Stimulated activated CD4-positive, alpha-beta T cell treated with anti-CD3 and anti-CD28 coated beads, Interleukin-4, amount 100 ng/mL, for 1 hour (primary cell): Measurements from ENCODE around the gene CD96.

Experiments used
- DNase-seq: peaks from one replicate; pipeline ENCODE4 v3.0.0-alpha.2; 2020

CD96 gene

DNA sequence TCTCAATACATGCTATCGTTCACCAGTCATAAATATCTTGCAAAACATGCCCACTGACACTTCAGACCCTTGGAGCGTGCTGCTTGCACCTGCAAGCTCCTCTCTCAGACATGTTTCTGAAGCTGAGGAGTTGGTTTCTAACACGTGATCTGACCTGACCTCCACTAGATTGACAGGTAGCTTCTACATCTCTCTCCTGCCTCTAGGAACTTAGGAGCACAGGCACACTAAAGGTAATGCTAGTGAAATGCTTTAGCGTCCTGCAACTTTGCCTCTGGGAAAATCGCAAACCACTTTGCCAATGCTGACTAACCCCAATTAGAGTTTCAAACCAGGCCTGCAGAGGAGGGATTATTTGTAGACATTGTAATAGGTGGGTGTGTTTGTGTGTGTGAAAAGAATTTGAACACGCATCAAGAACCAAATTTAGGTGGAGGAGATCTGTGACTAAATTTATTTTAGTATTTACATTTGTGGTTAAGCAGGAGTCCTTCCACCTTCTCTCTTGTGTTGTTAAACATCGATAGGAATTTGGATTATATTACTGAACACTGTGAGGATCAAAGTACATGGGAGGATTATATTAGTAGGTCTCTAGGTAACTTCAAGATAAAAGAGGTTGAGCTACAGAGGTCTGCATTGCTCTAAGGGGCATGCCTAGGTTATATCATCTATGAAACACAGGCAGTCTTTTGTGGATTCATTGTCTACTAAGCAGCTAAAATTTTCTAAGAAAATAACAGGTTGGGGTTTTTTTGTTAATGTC is 139.8 kb downstream of the CD96 start:
- DNase-seq: no peak

DNA sequence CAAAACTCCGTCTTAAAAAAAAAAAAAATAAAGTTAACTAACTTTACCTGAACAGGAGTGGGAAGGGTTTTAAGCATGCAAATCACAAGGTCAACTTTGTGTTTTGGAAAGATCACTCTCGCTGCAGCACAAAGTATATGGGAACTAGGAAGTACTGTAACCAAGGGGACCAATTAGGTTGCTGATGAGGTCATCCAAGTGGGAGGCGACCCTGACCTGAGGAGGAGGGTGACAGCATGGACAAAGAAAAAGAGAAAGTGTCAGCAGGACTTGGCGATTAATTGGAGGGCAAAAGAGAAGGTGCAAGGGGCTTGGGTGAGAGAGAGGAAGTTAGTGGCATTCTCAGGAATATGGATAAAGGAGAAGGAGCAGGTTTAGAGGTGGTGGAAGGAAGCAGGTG is 142.6 kb downstream of the CD96 start:
- DNase-seq: no peak

DNA sequence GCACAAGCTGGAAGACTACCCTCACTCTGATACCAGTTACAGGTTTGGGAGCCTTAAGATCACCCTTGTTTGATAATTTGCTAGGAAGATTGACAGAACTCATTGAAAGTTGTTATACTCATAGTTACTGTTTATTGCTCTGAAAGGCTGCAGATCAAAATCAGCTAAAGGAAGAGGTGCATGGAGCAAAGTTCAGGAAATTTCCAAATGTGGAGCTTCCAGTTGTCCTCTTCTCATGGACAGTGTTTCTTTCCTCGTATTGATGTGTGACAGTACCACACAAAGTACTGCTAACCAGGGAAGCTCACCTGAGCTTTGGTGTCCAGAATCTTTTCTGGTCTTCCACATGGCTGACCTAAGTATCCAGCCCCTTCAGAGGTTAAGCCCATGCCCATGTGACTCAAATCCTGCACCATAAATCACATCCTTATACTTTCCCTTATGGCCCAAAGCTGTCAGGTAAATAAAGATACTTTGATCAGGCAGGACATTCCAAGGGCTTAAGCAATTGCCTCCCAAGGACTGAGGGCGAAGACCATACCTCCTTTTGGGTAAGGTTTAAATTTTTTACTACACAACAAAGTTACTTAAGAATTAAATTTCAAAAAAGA is 146.3 kb downstream of the CD96 start:
- DNase-seq: no peak

DNA sequence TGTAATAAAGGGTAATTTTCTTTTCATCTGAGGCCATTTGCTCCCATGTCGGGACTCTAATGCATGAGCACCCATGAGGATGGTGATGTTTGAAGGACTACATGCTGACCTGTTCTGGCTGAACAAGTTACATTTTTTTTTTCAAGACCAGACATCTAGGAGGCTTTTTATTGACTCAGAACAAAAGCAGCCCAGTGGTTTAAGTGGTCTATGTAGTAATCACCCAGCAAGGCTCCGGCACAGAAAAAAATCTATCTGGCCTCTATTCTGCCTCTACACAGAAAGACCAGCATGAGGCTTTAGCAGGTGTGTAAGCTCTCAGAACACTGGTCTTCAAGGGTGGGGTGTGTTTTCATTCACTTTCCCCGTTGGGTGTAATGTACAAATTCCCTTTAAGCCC is 148.2 kb downstream of the CD96 start:
- no peak for DNase-seq

DNA sequence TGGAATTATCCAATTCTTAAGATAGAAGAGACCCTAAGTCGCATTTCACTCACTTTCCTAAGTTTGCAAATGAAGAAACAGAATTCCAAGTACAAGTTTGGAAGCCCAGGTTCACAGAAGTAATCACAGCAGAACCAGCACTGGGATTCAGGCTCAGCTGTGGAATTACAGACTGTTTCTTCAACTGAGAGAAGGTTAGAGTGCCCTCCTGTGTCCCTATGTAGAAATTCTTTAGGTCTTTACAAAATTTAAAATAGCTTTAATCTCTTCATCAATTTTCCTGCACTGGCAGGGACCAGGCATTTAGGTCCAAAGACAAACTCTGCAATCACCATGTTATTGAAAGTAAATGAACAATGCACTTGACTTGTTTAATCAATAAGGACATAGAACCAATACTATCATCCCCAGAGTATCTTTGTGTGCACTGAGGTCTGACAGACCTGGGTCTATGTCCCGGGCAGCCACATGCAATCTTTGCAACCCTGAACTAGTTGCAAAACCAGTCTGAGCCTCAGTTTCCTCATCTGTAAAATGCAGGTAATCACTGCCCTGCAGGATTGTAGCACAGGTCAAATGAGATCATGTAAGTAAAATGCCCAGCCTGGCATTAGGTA is 149.4 kb downstream of the CD96 start:
- no peak for DNase-seq

DNA sequence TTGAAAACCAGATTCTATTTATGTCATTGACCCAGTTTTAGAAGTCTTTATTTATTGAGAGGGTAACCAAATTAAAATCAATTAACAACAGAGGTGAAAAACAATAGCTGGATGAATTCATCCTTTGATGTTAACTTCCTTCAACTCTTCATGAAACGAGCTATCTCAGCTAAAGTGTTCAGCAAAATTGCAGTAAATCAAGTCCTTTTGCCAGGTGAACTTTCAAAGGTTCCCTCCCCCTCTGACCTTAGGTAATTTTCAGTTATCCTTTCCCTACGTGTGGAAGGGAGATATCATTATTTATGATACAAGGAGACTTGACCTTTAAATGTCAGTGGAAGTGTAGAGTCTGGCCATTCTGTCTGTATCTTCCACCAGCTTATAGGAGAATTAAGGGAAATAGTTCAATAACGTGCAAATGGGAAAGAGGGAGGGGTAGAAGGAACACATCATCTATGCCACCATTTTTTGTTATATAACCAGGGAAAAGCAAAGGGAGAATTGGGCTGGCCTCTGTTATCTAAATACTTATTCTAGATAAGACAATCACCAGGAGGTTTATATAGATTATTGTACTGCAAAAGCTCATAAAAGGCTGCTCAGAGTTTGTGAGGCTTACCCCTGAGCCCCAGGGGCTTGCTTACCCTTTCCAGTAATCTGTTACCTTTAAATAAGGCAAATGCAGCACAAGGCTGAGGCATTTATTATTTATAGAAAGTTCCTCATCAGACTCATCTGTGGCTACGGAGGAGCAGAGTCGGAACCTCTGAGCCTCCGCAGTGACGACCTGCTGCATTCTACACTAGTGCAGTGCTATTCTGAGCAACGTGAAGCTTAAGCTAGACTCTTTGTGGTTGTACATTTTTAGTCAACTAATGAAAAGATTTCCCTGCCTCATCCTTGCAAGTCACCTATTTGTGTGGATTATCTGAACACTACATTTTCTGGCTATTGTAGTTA is 150.9 kb downstream of the CD96 start:
- DNase-seq: no peak

DNA sequence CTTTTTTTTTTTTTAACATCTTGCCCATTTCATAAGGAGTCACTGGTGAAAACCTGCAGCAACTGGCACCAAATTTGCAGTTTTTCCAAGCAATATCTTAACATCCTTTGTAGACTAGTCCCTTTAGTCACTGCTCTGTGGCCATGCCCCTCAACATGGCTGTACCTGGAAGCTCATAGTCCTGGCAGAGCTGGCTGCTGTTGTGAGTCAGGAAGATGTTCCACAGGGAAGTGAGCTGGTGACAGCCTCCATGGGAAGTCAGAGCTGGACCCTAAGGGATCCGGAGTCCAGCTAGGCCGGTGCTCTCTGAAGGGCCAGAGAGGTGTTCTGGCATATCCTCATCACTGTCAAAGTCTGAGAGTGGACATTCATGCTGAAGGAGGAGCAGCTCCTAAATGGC is 152.5 kb downstream of the CD96 start:
- no peak for DNase-seq

DNA sequence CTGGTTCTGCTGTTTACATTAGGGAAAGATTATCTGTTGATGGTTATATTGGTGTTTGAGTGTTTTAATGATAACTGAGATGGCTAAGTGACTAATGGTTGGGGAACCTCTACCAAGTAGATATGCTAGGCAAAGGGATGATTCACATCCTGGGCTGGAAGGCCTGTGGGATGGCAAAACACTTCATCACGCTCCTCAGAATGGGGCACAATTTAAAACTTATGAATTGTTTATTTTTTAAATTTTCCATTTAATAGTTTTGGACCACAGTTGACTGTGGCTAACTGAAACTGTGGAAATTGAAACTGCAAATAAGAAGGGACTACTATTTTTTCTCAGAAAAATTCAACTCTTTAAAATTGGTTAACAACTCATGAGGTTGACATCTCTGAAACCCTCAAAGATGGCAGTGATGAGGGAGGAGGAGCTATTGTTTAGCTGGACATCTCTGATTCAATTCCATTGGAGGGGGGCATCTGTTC is 153.7 kb downstream of the CD96 start:
- DNase-seq: peak; percentile 13

DNA sequence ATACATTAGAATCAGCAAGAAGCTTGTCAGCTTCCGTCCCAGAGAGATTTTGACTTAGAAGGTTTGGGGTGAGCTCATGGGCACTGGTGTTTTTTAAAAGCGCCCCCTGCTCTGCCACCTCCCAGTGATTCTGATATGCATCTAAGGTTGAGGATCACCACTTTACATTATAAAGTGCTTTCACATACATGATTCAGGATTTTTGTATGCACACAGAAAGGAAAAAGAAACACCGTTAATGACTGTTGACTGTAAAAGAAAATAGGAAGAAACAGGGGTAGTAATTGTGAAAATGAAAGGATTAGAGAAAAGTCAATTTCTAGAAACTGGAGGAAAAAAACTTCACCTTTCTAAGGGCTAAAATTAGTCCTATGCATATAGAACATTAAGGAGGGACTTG is 158.1 kb downstream of the CD96 start:
- DNase-seq: no peak

DNA sequence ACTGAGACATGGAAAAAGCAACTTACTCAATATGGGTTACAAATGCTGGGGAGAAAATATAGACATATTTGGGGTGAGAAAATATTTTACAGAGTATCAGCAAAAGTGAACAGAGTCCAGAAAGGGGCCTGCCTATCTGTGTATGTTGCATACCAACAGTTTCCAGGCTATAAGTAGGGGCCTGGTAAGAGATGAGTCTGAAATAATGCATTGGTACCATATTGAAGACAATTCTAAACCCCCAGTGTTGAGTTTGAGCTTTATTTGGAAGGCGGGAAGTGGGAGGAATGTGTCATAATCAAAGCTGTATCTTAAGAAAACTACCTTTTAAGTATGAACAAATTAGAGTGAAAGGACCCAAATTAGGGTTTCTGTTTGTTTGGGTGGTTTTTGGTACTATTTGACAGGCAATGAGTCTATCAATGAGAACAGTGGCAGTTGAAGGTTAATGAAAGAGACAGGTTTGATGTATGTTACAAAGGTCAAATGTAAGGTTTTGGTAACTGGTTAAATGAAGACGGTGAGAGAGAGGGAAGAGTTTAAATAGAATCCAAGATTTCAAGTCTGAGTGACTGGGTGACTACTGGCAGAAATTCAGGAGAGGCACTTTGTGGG is 159.4 kb downstream of the CD96 start:
- DNase-seq: no peak
